Heart right ventricle (tissue), 16 donors: ENCODE measurements around the gene FGF12. TPM values are rescaled to one million over a fixed set of nuclear protein-coding genes. Genes with fewer than 3 reads are reported as not detected.

Source experiments
- ATAC-seq, 8 donors: fragments of 200-7000 bp; cut with Tn5 transposase; one replicate each; pipeline ENCODE4 v1.9.1; 2020; ENCODE audit warnings: mild to moderate bottlenecking in 8 of 8, moderate library complexity in 8 of 8, moderate number of reproducible peaks in 1 of 8
- DNase-seq, 2 donors: peaks; one replicate each; pipeline ENCODE4 v3.0.0-alpha.2; 2020
- H3K27ac ChIP-seq, 10 donors: fragments of 200-600 bp; sonication (generic) in 2 of 10; one replicate each; pipeline versions ENCODE4 v1.5.0 to v1.8.0; 2020 to 2022; ENCODE audit warnings: mild to moderate bottlenecking in 3 of 10
- H3K27me3 ChIP-seq, 7 donors: fragments of 200-600 bp; one replicate each; pipeline ENCODE4 v1.8.0; 2021 to 2022; ENCODE audit warnings: mild to moderate bottlenecking in 2 of 7
- H3K36me3 ChIP-seq, 9 donors: fragments of 200-600 bp; sonication (generic) in 1 of 9; one replicate each; pipeline versions ENCODE4 v1.5.0 to v1.8.0; 2020 to 2022; ENCODE audit warnings: mild to moderate bottlenecking in 2 of 9
- H3K4me1 ChIP-seq, 9 donors: fragments of 200-600 bp; sonication (generic) in 1 of 9; one replicate each; pipeline versions ENCODE4 v1.5.0 to v1.8.0; 2020 to 2022; ENCODE audit warnings: mild to moderate bottlenecking in 4 of 9
- H3K4me3 ChIP-seq, 10 donors: fragments of 200-600 bp; sonication (generic) in 2 of 10; one replicate each; pipeline versions ENCODE4 v1.5.0 to v1.8.0; 2020 to 2022; ENCODE audit warnings: mild to moderate bottlenecking in 7 of 10, moderate library complexity in 2 of 10
- H3K9me3 ChIP-seq, 11 donors: fragments of 200-600 bp in 10 of 11; sonication (generic) in 2 of 11; one replicate each; pipeline versions ENCODE4 v1.5.0 to v1.8.0; 2013 to 2022; ENCODE audit warnings: mild to moderate bottlenecking in 2 of 11, control low read depth in 1 of 11, moderate library complexity in 1 of 11
- CTCF ChIP-seq, 9 donors: fragments of 200-600 bp; sonication (generic) in 2 of 9; IDR thresholded peaks; one replicate each; pipeline versions ENCODE4 v1.5.0 to v1.8.0; 2021 to 2022; ENCODE audit warnings: antibody characterized with exemption in 9 of 9, mild to moderate bottlenecking in 5 of 9, moderate library complexity in 1 of 9
- WGBS, 2 donors: extraction: QIAGEN DNeasy Blood & Tissue Kit; methylation state at CpG; one replicate each; pipeline ENCODE4 v1.1.7; 2013; ENCODE audit warnings: inconsistent platforms in 1 of 2; 5-methylcytosine and 5-hydroxymethylcytosine counted together
- intact Hi-C, 10 donors: fragments of 100-400 bp; cut with DNase I; formaldehyde crosslinking; loops; one replicate each; pipeline versions ENCODE4 v1.11.1 to v1.14.2; 2022
- polyA plus RNA-seq, 2 donors: library from polyadenylated mRNA; stranded (reverse); fragments of 200-250 nt; gene quantifications; one replicate each; pipeline ENCODE4 v1.2.3, GENCODE V29; 2013
- total RNA-seq, 10 donors: library from RNA; stranded (reverse); fragmentation: NEBNext Ultra II Directional in 3 of 10; extraction: Animal tissue kit (Norgen Biotek cat#: 25700) in 3 of 10; gene quantifications; one replicate each; pipeline versions ENCODE4 v1.2.1 to v1.2.4, GENCODE V29; 2021 to 2023
- donor health status: Arrhythmogenic right ventricular cardiomyopathy.
- donor health status: ischemic (EF 13 %, LVEDD 7.1; RV severe dilation, severe dysfunction).
- donor health status: healthy with polysubstance abuse.
- donor health status: DM: no; HTN: yes; CAD: no.
- donor health status: DM: no; HTN: no; CAD: no.
- donor health status: ischemic (EF 25% LVEDD 6.9; RV normal size, moderate dysfunction).
- donor health status: ischemic (EF 25% LVEDD 5.7; RV mildly dilated, moderate dysfunction).
- donor health status: healthy.
- donor health status: DM: yes; HTN: yes; CAD: no.
- donor health status: Ischemic cardiomyopathy.
- donor health status: ischemic (EF 35%, LVEDD 5.7; RV mildly dilated, moderate dysfunction).
- donor health status: nonischemic (EF 11% LVEDD 7.7; RV severe dilation, severe dysfunction).
- donor health status: DM: yes; HTN: yes; CAD: no.
- donor health status: PGD.
- donor health status: ischemic (EF 29% LVEDD 5.4; RV normal size, mild dysfunction).
- donor health status: nonischemic (EF 23%, LVEDD 6.1; RV moderate dilation, normal function).

Gene FGF12
- total and polyA plus RNA-seq, 12 donors = 26.5 to 504 (median 313) TPM

- ATAC-seq = no peak
- intact Hi-C loops = no loop called here
- no peak for DNase-seq
- 86 to 100% methylated on average over 1 of the region's 1 CpG for WGBS, 2 donors
- TF ChIP-seq CTCF (IDR thresholded peaks at IDR 0.05) = no peak
- H3K9me3 ChIP-seq = peaks cover 0 to 20% (median 0%) of the 10 kb centered on the region in 11 donors
- no peak overlapping the region for H3K27ac ChIP-seq
- H3K27me3 ChIP-seq = no peaks in the 10 kb centered on the region
- no peaks in the 10 kb centered on the region for H3K36me3 ChIP-seq
- no peaks in the 10 kb centered on the region for H3K4me1 ChIP-seq
- no peak overlapping the region for H3K4me3 ChIP-seq
Observed at GRCh38 chr3:192092388-192093005, 634.8 kb downstream of the FGF12 start.

GRCh38 chr3:192091831-192092230, 635.5 kb downstream of the FGF12 start:
- 33 to 81% methylated on average over 1 of the region's 1 CpG for WGBS, 2 donors
- intact Hi-C loops = no loop called here
- ATAC-seq = no peak

GRCh38 chr3:192090586-192090985, 636.8 kb downstream of the FGF12 start:
- no peak for TF ChIP-seq CTCF (IDR thresholded peaks at IDR 0.05)
- H3K4me1 ChIP-seq = no peaks in the 10 kb centered on the region
- DNase-seq (no peak), ATAC-seq (no peak)
- no peak overlapping the region for H3K27ac ChIP-seq
- intact Hi-C loops = no loop called here
- H3K36me3 ChIP-seq = no peaks in the 10 kb centered on the region
- H3K27me3 ChIP-seq = no peaks in the 10 kb centered on the region
- peaks cover 0 to 15% (median 0%) of the 10 kb centered on the region in 11 donors for H3K9me3 ChIP-seq
- H3K4me3 ChIP-seq = no peak overlapping the region

More at GRCh38 chr3:192091831-192092230, 635.5 kb downstream of the FGF12 start:
- H3K27ac ChIP-seq = no peak overlapping the region
- peaks cover 0 to 20% (median 0%) of the 10 kb centered on the region in 11 donors for H3K9me3 ChIP-seq
- H3K36me3 ChIP-seq = no peaks in the 10 kb centered on the region
- H3K4me1 ChIP-seq = no peaks in the 10 kb centered on the region
- no peak for DNase-seq
- TF ChIP-seq CTCF (IDR thresholded peaks at IDR 0.05) = no peak
- H3K27me3 ChIP-seq = no peaks in the 10 kb centered on the region
- H3K4me3 ChIP-seq = no peak overlapping the region

Other genes with a start within 250 kb of the FGF12 start
- 1 to 10 TPM; 1.6 to 4.4 (median 3.5) TPM for gene MB21D2, start 190.3 kb upstream of the FGF12 start, total RNA-seq
- 1 to 10 TPM in 1 of 2 donors, under 1 TPM in 1; 0.80 to 2.1 TPM for gene MB21D2, start 190.3 kb upstream of the FGF12 start, polyA plus RNA-seq